IMR-90 (cell line): ENCODE results near the gene BEAN1. TPM values are rescaled to one million over a fixed set of nuclear protein-coding genes. Genes with fewer than 3 reads are reported as not detected.

ENCODE experiments used
- ATAC-seq: fragments of 200-7000 bp; cut with Tn5 transposase; 2 replicates; pipeline ENCODE4 v1.9.1; 2020; ENCODE audit warnings: low read depth, mild to moderate bottlenecking, moderate library complexity
- BruUV-seq: library from RNA; stranded (reverse); fragments of 400-500 nt; replicated peaks from 2 replicates; lab custom pipeline; 2021; lab: Mats Ljungman, UMichigan
- CTCF ChIA-PET: fragments of 300-600 bp; formaldehyde crosslinking; extraction: SDS; loops from one replicate; lab custom pipeline; 2021; ENCODE audit warnings: antibody characterized with exemption; lab: Yijun Ruan, JAX
- POLR2A ChIA-PET: fragments of 300-600 bp; sonication (Branson Sonifier 250); formaldehyde crosslinking; loops from one replicate; lab custom pipeline; 2022; ENCODE audit warnings: antibody characterized with exemption; ENCODE audit not compliant: unreplicated experiment; lab: Charles Lee
- DNase-seq: peaks from one replicate; pipeline ENCODE4 v3.0.0; 2013
- H2AFZ ChIP-seq: replicated peaks from 2 replicates; pipeline ENCODE3; 2013; ENCODE audit warnings: low read length, mild to moderate bottlenecking; ENCODE audit not compliant: poor library complexity
- H2AK5ac ChIP-seq: 2 replicates; pipeline ENCODE4 v1.6.1; 2013; ENCODE audit warnings: low read depth, low read length, inconsistent platforms
- H2AK9ac ChIP-seq: replicated peaks from 2 replicates; pipeline ENCODE3; 2013; ENCODE audit warnings: mild to moderate bottlenecking, low read depth, low read length, moderate library complexity; ENCODE audit not compliant: poor library complexity
- H2BK120ac ChIP-seq: 2 replicates; pipeline ENCODE4 v1.6.1; 2013; ENCODE audit warnings: low read depth, low read length, inconsistent platforms
- H2BK15ac ChIP-seq: 3 replicates; pipeline ENCODE4 v1.6.1; 2013; ENCODE audit warnings: low read depth, low read length, inconsistent platforms
- H2BK20ac ChIP-seq: 2 replicates; pipeline ENCODE4 v1.6.1; 2013; ENCODE audit warnings: low read depth, mild to moderate bottlenecking, inconsistent platforms, low read length, moderate library complexity
- H2BK5ac ChIP-seq: 2 replicates; pipeline ENCODE4 v1.6.1; 2013; ENCODE audit warnings: mild to moderate bottlenecking, low read depth, low read length, inconsistent platforms; ENCODE audit not compliant: poor library complexity, severe bottlenecking
- H3K14ac ChIP-seq: replicated peaks from 2 replicates; pipeline ENCODE4 v1.6.1; 2013; ENCODE audit warnings: low read depth, low read length, inconsistent platforms
- H3K18ac ChIP-seq: 2 replicates; pipeline ENCODE4 v1.6.1; 2013; ENCODE audit warnings: low read depth, low read length, control low read depth
- H3K23ac ChIP-seq: 2 replicates; pipeline ENCODE4 v1.6.1; 2013; ENCODE audit warnings: low read depth, low read length, inconsistent platforms
- H3K27ac ChIP-seq: 2 replicates; pipeline ENCODE4 v1.5.1; 2013; ENCODE audit warnings: mild to moderate bottlenecking, control low read depth, low read length; ENCODE audit not compliant: insufficient read depth
- H3K27me3 ChIP-seq: 2 replicates; pipeline ENCODE4 v1.6.1; 2013; ENCODE audit warnings: low read length; ENCODE audit not compliant: control insufficient read depth, insufficient read depth
- H3K36me3 ChIP-seq: 2 replicates; pipeline ENCODE4 v1.6.1; 2013; ENCODE audit warnings: low read length, mixed read lengths; ENCODE audit not compliant: control insufficient read depth, insufficient read depth
- H3K4ac ChIP-seq: 2 replicates; pipeline ENCODE4 v1.6.1; 2013; ENCODE audit warnings: low read depth, low read length, inconsistent platforms
- H3K4me1 ChIP-seq: 2 replicates; pipeline ENCODE4 v1.6.1; 2013; ENCODE audit warnings: low read length, mixed read lengths; ENCODE audit not compliant: control insufficient read depth, insufficient read depth
- H3K4me2 ChIP-seq: 2 replicates; pipeline ENCODE4 v1.6.1; 2013; ENCODE audit warnings: low read depth, mild to moderate bottlenecking, control low read depth, low read length, moderate library complexity
- H3K4me3 ChIP-seq: 2 replicates; pipeline ENCODE4 v1.5.1; 2013; ENCODE audit warnings: low read depth, mild to moderate bottlenecking, control low read depth, low read length, moderate library complexity; ENCODE audit not compliant: insufficient read depth
- H3K56ac ChIP-seq: 2 replicates; pipeline ENCODE4 v1.6.1; 2013; ENCODE audit warnings: low read length, inconsistent platforms; ENCODE audit not compliant: insufficient read depth; ENCODE audit errors: extremely low read depth
- H3K79me1 ChIP-seq, 2 experiments: 2 replicates each; pipeline ENCODE4 v1.6.1; 2013; ENCODE audit warnings: low read length in 2 of 2, inconsistent platforms in 1 of 2, low read depth in 1 of 2
- H3K9ac ChIP-seq: 2 replicates; pipeline ENCODE4 v1.6.1; 2013; ENCODE audit warnings: low read depth, low read length, control low read depth
- H3K9me1 ChIP-seq: 2 replicates; pipeline ENCODE4 v1.6.1; 2013; ENCODE audit warnings: low read length, inconsistent platforms; ENCODE audit not compliant: insufficient read depth
- H3K9me3 ChIP-seq: 2 replicates; pipeline ENCODE4 v1.6.1; 2013; ENCODE audit warnings: low read length; ENCODE audit not compliant: control insufficient read depth, insufficient read depth
- H4K20me1 ChIP-seq: 2 replicates; pipeline ENCODE4 v1.6.1; 2013; ENCODE audit warnings: low read length, inconsistent platforms; ENCODE audit not compliant: insufficient read depth
- H4K5ac ChIP-seq: 2 replicates; pipeline ENCODE4 v1.6.1; 2013; ENCODE audit warnings: mild to moderate bottlenecking, low read depth, low read length, control low read depth
- H4K8ac ChIP-seq, 2 experiments: 2 replicates each; pipeline ENCODE4 v1.6.1; 2013; ENCODE audit warnings: low read depth in 2 of 2, low read length in 2 of 2, control low read depth in 1 of 2, inconsistent platforms in 1 of 2
- H4K91ac ChIP-seq: 2 replicates; pipeline ENCODE4 v1.6.1; 2013; ENCODE audit warnings: low read depth, low read length, inconsistent platforms; ENCODE audit not compliant: insufficient read depth
- BHLHE40 ChIP-seq: fragments of 150-350 bp; IDR thresholded peaks from 2 replicates; pipeline ENCODE4 v1.6.1; 2016; ENCODE audit warnings: mild to moderate bottlenecking, low read depth, low read length
- CEBPB ChIP-seq: IDR thresholded peaks from 2 replicates; pipeline ENCODE4 v1.6.1; 2012; ENCODE audit warnings: low read depth, low read length, improper control_type of control experiment
- CHD1 ChIP-seq: IDR thresholded peaks from 2 replicates; pipeline ENCODE4 v1.6.1; 2012; ENCODE audit warnings: low read depth, low read length, improper control_type of control experiment
- FOS ChIP-seq: fragments of 150-350 bp; IDR thresholded peaks from 2 replicates; pipeline ENCODE4 v1.6.1; 2016; ENCODE audit warnings: low read depth, low read length
- MAFK ChIP-seq: IDR thresholded peaks from 2 replicates; pipeline ENCODE4 v1.6.1; 2012; ENCODE audit warnings: low read depth, low read length, improper control_type of control experiment
- MAZ ChIP-seq: IDR thresholded peaks from 2 replicates; pipeline ENCODE4 v1.6.1; 2012; ENCODE audit warnings: low read depth, mild to moderate bottlenecking, low read length, improper control_type of control experiment, moderate library complexity, borderline replicate concordance
- MXI1 ChIP-seq: IDR thresholded peaks from 2 replicates; pipeline ENCODE4 v1.6.1; 2012; ENCODE audit warnings: low read depth, mild to moderate bottlenecking, low read length, moderate library complexity, borderline replicate concordance
- NFE2L2 ChIP-seq: fragments of 150-350 bp; IDR thresholded peaks from 2 replicates; pipeline ENCODE4 v1.6.1; 2016; ENCODE audit warnings: low read depth, mild to moderate bottlenecking, low read length
- POLR2A ChIP-seq: IDR thresholded peaks from 2 replicates; pipeline ENCODE4 v1.6.1; 2012; ENCODE audit warnings: mild to moderate bottlenecking, low read depth, low read length
- RAD21 ChIP-seq: IDR thresholded peaks from 2 replicates; pipeline ENCODE4 v1.6.1; 2012; ENCODE audit warnings: low read length, improper control_type of control experiment
- RCOR1 ChIP-seq: IDR thresholded peaks from 2 replicates; pipeline ENCODE4 v1.6.1; 2012; ENCODE audit warnings: mild to moderate bottlenecking, low read length, improper control_type of control experiment; ENCODE audit not compliant: insufficient replicate concordance
- RFX5 ChIP-seq: IDR thresholded peaks from 2 replicates; pipeline ENCODE4 v1.8.0; 2012; ENCODE audit warnings: low read depth, mild to moderate bottlenecking, low read length, moderate library complexity
- SMC3 ChIP-seq: fragments of 150-350 bp; IDR thresholded peaks from 2 replicates; pipeline ENCODE4 v1.6.1; 2016; ENCODE audit warnings: low read depth, mild to moderate bottlenecking, antibody characterized with exemption, low read length, moderate library complexity
- WGBS, 2 experiments: methylation state at CpG; one replicate each; pipeline versions ENCODE4 v1.1.5 to v1.1.7; 2013; ENCODE audit warnings: missing lambda C conversion rate in 2 of 2; ENCODE audit not compliant: insufficient read length in 1 of 2; ENCODE audit errors: extremely low coverage in 2 of 2; 5-methylcytosine and 5-hydroxymethylcytosine counted together
- dilution Hi-C: fragments of 300-500 bp; cut with HindIII; formaldehyde crosslinking; loops from one replicate; pipeline ENCODE4 v1.14.3; 2018; ENCODE audit warnings: low sequenced_read_pairs; ENCODE audit not compliant: unreplicated experiment
- in situ Hi-C: fragments of 300-500 bp; cut with MboI; formaldehyde crosslinking; loops from 3 replicates; pipeline ENCODE4 v1.14.3; 2019; ENCODE audit warnings: low sequenced_read_pairs, inconsistent platforms, mixed read lengths
- intact Hi-C: fragments of 100-400 bp; cut with micrococcal nuclease; formaldehyde crosslinking; loops from 2 replicates; pipeline ENCODE4 v1.10.0; 2022
- polyA plus RNA-seq, 3 experiments: library from polyadenylated mRNA; depleted of rRNA; stranded (reverse); fragments of >200 nt; gene quantifications; 2 replicates each; pipeline ENCODE4 v1.2.3, GENCODE V29; 2012; ENCODE audit warnings: low replicate concordance in 1 of 3
- total RNA-seq: library from RNA; depleted of rRNA; stranded (reverse); fragments of >200 nt; gene quantifications from 2 replicates; pipeline ENCODE4 v1.2.3, GENCODE V29; 2012
- TF ChIP-seq, protein P1 (sequence below): fragments of 150-350 bp; IDR thresholded peaks from 2 replicates; pipeline ENCODE4 v1.6.1; 2016; ENCODE audit warnings: low read depth, mild to moderate bottlenecking, low read length, moderate library complexity, borderline replicate concordance
- TF ChIP-seq, protein P2 (sequence below): fragments of 150-350 bp; IDR thresholded peaks from 2 replicates; pipeline ENCODE4 v1.6.1; 2017; ENCODE audit warnings: mild to moderate bottlenecking, antibody characterized with exemption, low read length, low read depth
- TF ChIP-seq, protein P3 (sequence below): conservative IDR thresholded peaks from 2 replicates; pipeline ENCODE4 v1.5.1; 2012; ENCODE audit warnings: mild to moderate bottlenecking, low read depth, low read length, improper control_type of control experiment

BEAN1 gene
- total and polyA plus RNA-seq, 2 of the 4 experiments (the other 2 are of a cell fraction) = not detected

DNA sequence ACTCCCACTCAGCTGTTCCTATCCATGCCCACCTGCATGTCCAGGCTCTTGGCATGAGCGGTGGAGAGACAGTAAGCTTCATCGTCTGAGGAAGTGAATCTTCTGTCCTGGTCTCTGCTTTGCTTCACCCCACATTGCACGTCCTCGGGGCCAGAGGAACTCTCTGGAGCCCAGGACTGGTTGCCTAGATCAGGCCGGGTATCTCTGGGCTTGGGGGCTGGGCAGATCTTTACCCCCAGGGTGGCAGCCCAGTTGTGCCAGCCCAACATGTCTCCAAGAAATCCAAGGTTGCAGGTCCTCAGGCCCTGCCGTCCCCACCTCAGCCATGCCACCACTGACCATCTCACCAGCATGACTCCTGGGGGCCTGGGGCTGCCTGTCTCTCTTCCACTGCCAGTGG, 58.3 kb downstream of the BEAN1 start:
- H3K23ac ChIP-seq = no peak overlapping the region
- H3K79me1 ChIP-seq = no peaks in the 10 kb centered on the region
- intact Hi-C loops = no loop called here
- WGBS, 2 experiments = 100% methylated on average over 4 of the region's 6 CpGs; no CpG with 5 or more reads in 1 of the 2 experiments
- H2BK20ac ChIP-seq = no peak overlapping the region
- H2BK15ac ChIP-seq = no peak overlapping the region
- no peaks in the 10 kb centered on the region for H3K36me3 ChIP-seq
- H2BK5ac ChIP-seq = no peak overlapping the region
- H3K9me3 ChIP-seq = 0 out of 2 replicates have a peak, but pooled peaks cover 3% of the 10 kb centered on the region
- in situ Hi-C loops = loop anchor here (5.0 kb wide), 1 partner anchor 78 kb away; no protein-coding TSS in a partner anchor
- H4K91ac ChIP-seq = no peak overlapping the region
- 0 out of 2 replicates have a peak overlapping the region, but pooled peaks have one; percentile 33 for H2AK5ac ChIP-seq
- H2BK120ac ChIP-seq = no peak overlapping the region
- H3K4ac ChIP-seq = no peak overlapping the region
- no peak overlapping the region for H3K56ac ChIP-seq
- H3K4me2 ChIP-seq = no peak overlapping the region
- TF ChIP-seq RFX5 (no peak), MXI1 (no peak), NFE2L2 (no peak), BHLHE40 (no peak), POLR2A (no peak), FOS (no peak), CEBPB (no peak), SMC3 (no peak), RAD21 (no peak), RCOR1 (no peak), MAZ (no peak), CHD1 (no peak), MAFK (no peak)
- TF ChIP-seq, protein P1, sequence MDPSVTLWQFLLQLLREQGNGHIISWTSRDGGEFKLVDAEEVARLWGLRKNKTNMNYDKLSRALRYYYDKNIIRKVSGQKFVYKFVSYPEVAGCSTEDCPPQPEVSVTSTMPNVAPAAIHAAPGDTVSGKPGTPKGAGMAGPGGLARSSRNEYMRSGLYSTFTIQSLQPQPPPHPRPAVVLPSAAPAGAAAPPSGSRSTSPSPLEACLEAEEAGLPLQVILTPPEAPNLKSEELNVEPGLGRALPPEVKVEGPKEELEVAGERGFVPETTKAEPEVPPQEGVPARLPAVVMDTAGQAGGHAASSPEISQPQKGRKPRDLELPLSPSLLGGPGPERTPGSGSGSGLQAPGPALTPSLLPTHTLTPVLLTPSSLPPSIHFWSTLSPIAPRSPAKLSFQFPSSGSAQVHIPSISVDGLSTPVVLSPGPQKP = no peak
- TF ChIP-seq, protein P2, sequence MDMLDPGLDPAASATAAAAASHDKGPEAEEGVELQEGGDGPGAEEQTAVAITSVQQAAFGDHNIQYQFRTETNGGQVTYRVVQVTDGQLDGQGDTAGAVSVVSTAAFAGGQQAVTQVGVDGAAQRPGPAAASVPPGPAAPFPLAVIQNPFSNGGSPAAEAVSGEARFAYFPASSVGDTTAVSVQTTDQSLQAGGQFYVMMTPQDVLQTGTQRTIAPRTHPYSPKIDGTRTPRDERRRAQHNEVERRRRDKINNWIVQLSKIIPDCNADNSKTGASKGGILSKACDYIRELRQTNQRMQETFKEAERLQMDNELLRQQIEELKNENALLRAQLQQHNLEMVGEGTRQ = no peak
- TF ChIP-seq, protein P3, sequence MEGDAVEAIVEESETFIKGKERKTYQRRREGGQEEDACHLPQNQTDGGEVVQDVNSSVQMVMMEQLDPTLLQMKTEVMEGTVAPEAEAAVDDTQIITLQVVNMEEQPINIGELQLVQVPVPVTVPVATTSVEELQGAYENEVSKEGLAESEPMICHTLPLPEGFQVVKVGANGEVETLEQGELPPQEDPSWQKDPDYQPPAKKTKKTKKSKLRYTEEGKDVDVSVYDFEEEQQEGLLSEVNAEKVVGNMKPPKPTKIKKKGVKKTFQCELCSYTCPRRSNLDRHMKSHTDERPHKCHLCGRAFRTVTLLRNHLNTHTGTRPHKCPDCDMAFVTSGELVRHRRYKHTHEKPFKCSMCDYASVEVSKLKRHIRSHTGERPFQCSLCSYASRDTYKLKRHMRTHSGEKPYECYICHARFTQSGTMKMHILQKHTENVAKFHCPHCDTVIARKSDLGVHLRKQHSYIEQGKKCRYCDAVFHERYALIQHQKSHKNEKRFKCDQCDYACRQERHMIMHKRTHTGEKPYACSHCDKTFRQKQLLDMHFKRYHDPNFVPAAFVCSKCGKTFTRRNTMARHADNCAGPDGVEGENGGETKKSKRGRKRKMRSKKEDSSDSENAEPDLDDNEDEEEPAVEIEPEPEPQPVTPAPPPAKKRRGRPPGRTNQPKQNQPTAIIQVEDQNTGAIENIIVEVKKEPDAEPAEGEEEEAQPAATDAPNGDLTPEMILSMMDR = no peak
- no peak overlapping the region for H3K14ac ChIP-seq
- no peak overlapping the region for H2AK9ac ChIP-seq
- POLR2A ChIA-PET = no interaction called here
- H3K9me1 ChIP-seq = 0 out of 2 replicates have a peak, but pooled peaks cover 3% of the 10 kb centered on the region
- peak overlapping the region; percentile 56 for H2AFZ ChIP-seq
- no peak for ATAC-seq
- no peaks in the 10 kb centered on the region for H3K27me3 ChIP-seq
- peaks cover 11% of the 10 kb centered on the region; the same call in 1 of the 2 replicates for H3K4me1 ChIP-seq
- H4K20me1 ChIP-seq = no peaks in the 10 kb centered on the region
- no peak overlapping the region for H3K27ac ChIP-seq
- no peak overlapping the region for H4K5ac ChIP-seq
- no peak overlapping the region for H3K9ac ChIP-seq
- no peak overlapping the region for H3K18ac ChIP-seq
- DNase-seq = no peak
- BruUV-seq = no TSS peak
- no peak overlapping the region for H4K8ac ChIP-seq
- CTCF ChIA-PET = no interaction called here
- H3K4me3 ChIP-seq = no peak overlapping the region
- dilution Hi-C loops = no loop called here
